GM21619 (cell line): ENCODE results near the gene HERC6.
A peak's percentile ranks its signal among the peaks of the same experiment; 100 is the strongest.
"Not testable (repeated sequence)": the region's sequence is repeated elsewhere in the genome, so short reads cannot be mapped to it uniquely, and the experiment has no call there.

Experiments
- ATAC-seq: cut with Tn5 transposase; IDR thresholded peaks from one replicate; pipeline ENCODE4 v1.9.1; 2021; ENCODE audit not compliant: unreplicated experiment

HERC6 gene

DNA sequence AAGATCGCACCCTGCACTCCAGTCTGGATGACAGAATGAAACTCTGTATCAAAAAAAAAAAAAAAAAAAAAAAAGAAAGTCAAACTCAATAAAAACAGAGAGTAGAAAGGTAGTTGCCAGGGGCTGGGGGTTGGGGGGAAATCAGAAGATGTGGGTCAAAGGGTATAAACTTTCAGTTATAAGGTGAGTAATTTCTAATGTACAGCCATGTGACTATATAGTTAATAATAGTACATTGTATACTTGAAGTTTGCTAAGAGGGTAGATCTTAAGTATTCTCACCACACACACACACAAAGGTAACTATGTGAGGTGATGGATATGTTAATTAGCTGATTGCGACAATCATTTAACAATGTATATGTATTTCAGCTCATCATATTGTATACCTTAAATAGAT, 11.5 kb downstream of the HERC6 start:
- no peak for ATAC-seq

DNA sequence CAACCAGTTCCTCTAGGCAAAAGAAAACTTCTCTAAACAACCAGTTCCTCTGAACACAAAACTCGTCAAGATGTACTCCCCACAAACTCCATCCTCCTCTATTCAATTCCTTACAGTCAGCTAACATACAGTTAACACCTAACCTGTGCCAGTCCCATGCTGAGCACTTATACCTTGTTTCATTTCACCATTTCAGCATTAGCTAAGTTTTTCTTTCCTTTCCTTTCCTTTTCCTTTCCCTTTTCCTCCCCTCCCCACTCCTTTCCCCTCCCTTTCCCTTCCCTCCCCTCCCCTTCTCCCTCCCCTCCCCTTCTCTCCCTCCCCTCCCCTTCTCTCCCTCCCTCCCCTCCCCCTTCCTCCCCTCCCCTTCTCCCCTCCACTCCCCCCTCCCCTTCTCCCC, 13.1 kb downstream of the HERC6 start:
- ATAC-seq, result no peak

DNA sequence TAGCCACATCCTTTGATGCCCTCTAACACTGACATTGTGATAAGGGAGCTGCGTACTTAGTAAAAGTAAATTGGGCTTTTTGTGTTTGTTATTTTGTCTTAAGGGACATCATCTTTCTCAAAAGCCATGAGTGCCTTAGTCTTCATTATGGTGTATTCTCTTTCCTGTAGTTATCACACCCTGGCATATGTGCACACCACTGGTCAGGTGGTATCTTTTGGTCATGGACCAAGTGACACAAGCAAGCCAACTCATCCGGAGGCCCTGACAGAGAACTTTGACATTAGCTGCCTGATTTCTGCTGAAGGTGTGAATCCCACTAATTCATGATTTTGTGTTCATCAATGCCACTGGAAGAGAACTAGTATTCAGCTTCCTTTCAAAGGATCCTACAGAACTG, 18.0 kb downstream of the HERC6 start:
- ATAC-seq, result no peak

DNA sequence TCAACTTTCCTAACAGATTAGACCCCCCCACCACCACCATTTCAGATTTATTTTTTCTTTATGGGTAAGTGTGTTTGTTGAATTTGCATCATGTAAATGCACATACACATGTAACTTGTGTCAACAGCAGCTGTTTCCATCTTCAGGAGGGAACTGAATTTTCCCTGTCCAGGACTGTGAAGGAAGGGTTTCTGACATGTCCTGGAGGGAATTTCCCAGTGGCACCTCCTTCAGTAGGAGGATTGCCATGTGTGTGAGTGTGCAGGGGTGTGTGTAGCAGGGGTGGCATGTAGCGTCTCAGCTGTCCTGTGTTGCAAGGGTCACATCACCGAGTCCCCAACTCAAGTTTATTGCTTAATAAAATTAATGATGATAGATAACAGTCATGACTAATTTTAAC, 19.7 kb downstream of the HERC6 start:
- no peak for ATAC-seq

DNA sequence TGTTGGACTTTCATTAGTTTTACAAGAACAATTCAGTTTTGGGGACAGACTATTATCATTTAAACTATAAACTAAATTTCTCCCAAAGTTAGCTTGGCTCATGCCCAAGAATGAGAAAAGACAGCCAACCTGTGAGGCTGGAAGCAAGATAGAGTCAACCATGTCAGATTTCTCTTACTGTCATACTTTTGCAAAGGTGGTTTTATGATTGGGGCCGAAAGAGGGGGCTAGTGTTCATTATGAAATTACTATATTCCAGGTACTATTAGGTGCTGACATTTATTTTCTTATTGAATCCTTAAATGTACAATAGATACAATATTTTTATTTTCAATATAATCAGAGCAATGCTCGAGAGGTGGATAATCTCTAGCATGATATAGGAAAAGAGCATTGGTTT, 30.6 kb downstream of the HERC6 start:
- ATAC-seq, result no peak

DNA sequence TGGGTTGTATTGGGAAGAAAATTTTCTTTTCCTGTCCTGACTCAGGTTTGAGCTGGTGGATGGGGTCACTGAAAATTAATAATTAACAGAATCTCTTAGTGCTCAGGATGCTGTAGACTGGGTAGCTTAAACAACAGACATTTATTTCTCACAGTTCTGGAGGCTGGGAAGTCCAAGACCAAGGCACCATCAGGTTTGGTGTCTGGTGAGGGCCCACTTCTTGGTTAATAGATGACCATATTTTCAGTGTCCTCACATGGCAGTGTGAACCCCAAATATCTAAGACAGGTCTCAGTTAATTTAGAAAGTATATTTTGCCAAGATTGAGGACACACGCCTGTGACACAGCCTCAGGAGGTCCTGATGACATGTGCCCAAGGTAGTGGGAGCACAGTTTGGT, 31.1 kb downstream of the HERC6 start:
- ATAC-seq, result no peak

DNA sequence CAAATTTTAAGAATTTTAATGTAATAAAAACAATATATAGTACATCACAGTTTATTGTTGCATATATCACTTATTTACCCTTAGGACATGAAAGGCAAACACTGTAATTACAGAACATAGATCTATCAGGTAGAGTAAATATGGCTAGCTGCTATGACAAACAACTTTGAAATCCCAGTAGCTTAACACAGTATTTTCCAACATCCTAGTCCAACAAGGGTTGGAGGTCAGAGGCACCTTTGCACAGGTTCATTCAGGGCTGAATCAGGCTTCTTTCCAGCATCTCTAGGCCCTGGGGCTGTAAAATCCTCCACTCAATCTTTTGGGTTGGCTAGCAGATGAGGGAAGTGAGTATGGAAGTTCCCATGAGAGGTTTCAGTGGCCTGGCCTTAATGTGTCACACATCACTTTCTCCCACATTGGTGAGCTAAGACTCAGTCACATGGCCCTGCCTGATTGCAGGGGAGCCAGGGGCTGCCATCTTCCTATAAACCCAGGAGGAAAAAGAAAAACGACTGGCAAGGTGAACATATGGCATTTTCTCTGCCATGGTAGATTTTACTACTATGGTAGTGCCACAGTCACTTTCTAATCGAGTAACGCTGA, 32.9 kb downstream of the HERC6 start:
- peak; percentile 58 for ATAC-seq

DNA sequence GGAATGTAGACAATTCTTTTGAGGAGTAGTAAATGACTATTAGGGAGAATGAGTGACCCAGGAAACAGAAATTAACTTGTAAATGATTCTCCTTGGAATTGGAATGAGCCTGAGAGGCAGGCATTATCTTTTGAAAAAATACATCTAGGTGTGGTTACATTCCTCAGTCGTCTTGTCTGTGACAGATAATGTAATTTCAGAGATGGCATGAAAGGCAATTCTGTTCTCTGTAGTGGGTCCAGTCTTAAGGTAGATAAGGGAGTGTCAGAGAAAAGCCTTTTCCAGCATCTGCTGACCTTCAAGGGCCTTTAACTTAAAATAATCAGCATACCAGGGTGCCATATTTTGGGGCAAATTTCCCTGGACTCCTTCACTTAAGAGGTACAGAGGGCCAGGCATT, 35.1 kb downstream of the HERC6 start:
- ATAC-seq, result no peak

DNA sequence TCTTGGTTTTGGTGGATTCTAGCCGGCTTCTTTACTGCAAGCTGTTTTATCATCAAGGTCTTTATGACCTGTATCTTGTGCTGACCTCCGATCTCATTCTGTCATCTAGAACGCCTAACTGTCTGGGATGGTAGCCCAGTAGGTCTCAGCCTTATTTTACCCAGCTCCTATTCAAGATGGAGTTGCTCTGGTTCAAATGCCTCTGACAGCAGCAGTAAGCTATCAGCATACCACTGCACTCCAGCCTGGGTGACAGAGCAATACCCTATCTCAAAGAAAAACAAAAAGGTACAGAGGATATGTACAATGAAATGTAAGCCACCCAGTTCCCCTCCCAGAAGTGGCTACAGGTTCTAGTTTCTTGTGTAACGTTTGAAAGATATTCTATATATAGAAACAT, 36.1 kb downstream of the HERC6 start:
- no peak for ATAC-seq

DNA sequence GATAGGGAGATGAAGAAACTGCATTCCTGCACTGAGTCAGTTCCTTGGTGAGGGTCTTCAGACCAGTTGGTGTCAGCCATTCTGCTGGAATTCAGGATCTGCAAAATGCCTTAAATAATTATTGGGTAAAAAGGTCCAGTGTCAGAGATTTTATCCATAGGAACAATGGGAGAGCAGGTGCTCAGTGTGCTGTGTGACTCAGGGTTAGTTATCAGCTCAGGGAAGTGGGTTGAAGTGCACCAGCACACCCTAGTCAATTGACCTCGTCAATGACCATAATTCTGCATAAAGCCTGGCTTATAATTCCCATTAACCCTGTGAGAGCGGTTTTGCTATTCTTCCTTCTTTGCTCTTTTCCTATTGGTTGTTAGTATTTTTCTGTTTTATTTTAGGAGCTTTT, 37.3 kb downstream of the HERC6 start:
- ATAC-seq, result no peak

DNA sequence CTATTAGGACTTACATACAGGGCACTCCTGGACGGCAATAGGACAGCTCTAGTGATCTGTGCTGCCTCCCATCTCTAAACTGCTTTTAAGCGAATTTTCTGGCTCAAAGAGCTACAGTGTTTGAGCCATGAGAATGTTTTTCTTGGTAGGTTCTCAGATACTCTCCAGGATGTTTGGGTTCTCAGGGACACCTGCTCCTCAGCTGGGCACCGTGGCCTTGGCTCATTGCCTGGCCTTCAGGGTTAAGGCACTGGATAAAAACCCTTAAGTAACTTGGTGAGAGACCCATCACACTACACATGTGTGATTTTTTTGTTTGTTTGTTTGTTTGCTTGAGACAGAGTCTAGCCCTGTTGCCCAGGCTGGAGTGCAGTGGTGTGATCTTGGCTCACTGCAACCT, 39.8 kb downstream of the HERC6 start:
- ATAC-seq, result no peak

DNA sequence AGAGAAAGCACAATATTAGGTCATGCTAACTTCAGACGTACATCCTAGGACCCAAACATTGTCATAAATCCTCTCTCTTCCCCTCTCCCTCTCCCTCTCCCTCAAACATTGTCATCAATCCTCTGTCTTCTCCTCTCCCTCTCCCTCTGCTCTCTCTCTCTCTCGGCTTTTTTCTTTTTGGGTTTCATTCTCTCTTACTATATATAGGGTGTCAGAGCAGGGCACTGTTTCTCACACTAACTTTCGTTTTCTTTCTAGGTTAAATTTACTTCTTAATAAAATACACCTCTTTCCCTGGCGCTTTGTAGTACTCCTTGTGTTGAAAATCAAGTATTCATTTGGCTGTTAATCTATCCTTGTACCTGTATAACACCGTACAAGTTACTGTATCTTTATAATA, 41.2 kb downstream of the HERC6 start:
- peak; percentile 67 for ATAC-seq

DNA sequence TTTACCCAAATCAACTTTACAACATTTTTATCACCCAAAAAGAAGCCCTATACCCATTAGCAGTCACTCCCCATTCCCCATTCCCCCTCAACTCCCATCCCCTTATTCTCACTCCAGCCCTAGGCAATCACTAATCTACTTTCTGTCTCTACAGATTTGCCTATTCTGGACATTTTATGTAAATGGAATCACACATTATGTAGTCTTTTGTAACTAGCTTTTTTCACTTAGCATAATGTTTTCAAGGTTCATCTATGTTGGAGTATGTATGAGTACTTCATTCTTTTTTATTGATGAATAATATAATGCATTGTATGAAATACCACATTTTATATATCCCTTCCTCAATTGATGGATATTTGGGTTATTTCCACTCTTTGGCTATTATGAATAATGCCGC, 42.2 kb downstream of the HERC6 start:
- no peak for ATAC-seq

DNA sequence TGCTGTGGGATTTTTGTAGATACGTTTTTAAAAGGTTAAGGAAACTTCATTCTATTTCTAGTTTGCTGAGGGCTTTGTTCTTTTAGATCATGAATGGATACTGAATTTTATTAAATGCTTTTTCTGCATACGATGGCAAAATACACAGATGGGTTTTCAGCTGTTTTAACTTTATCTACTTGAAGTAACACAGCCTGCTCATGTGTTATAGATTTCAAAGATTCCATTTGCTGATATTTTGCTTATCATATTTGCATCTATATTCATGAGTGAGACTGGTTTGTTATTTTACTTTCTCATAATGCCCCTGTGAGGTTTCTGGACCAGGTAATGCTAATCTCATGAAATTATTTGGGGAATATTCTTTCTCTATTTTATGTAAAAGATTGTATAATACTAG, 43.8 kb downstream of the HERC6 start:
- ATAC-seq, result no peak

DNA sequence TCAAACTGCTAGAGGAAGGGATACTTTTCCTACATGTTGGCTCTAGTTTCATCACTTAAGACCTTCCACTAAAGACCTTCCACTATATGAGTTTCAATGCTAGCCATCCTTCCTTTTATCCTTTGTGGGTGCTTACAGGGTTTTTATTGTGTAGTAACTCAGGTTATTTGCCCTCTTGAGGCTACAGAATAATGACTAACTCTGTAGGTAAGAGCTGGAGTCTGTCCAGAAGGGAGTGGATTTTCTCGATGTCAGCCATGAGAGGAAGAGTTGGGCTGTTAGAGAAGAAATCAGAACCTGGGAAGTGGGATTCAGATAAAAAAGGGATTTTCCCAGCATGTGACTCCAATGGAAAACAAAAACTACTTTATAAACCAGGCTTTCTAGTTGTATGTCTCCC, 50.7 kb downstream of the HERC6 start:
- ATAC-seq, result no peak

DNA sequence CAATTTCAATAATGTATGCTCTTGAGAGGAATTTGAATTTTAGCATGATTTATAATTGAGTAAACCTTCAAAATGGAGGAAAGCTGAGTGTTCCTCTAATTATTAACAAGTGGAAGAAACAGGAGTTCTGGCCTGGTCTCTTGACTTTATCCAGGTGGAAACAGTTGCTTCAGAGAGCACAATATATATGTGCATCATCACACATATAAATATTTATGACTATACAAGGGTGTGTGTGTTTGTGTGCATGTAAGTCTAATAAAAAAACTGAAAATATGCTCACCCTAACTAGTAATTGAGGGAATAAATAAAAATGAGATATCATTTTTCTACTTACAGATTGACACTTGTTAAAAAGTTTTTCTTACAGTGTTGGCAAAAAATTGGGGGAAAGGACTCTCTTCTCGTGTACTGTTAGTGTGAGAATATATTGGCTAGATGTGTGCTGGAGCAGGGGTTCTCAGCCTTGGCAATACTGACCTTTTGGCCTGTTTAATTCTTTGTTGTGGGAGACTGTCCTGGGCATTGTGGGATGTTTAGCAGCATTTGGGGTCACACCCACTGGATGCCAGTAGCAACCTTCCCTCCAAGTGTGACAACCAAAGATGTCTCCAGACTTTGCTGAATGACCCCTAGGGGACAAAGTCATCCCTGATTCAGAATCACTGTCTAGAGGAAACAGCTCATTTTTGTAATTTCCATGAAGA, 57.5 kb downstream of the HERC6 start:
- ATAC-seq, result no peak

DNA sequence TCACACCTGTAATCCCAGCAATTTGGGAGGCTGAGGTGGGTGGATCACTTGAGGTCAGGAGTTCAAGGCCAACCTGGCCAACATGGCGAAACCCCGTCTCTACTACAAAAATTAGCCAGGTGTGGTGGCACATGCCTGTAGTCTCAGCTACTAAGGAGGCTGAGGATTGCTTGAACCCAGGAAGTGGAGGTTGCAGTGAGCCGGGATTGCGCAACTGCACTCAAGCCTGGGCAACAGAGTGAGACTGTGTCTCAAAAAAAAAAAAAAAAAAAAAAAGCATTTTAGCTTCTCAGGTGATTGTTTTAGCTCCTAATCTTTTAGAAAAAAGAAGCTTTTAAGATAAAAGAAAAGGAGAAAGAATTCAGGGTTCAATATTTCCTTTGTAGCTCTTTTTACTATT, 59.2 kb downstream of the HERC6 start:
- not testable (repeated sequence) for ATAC-seq

DNA sequence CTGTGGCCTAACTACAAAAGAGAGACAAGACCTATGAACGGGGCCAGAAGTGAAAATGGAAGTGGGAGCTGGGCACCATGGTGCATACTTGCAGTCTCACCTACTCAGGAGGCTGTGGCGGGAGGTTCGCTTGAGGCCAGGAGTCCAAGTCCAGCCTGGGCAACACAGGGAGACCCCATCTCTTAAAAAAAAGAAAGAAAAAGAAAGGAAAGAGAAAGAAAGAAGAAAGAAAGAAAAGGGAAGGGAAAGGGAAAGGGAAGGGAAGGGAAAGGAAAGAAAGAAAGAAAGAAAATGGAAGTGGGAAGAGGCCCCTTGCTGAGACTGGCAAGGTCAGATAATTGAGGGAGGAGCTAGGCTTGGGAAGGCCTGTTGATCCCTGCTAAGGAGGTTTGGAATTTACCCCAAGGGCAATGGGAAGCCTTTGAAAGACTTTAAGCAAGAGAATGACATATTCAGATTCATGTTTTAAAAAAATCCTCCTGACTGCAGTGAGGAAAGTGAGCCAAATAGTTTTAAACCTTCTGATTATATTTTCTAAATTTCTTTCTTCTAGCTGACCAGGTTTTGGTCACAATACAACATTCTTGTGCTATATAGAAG, 60.6 kb downstream of the HERC6 start:
- no peak for ATAC-seq

DNA sequence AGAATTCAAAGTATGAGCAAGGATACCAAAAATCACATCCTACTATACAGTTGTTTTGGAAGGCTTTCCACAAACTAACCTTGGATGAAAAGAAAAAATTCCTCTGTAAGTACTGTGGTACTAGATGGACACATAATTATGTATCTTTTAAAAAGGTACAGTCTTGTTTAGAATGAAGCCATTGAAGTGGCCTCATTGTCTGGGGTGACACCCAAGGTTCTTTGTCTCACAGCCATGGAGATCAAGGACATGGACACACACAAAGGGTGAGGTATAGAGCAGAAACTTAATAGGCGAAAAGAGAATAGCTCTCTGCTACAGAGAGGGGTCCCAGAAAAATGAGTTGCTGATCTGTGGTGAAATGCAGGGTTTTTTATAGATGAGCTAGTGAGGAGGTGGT, 61.5 kb downstream of the HERC6 start:
- ATAC-seq, result no peak

DNA sequence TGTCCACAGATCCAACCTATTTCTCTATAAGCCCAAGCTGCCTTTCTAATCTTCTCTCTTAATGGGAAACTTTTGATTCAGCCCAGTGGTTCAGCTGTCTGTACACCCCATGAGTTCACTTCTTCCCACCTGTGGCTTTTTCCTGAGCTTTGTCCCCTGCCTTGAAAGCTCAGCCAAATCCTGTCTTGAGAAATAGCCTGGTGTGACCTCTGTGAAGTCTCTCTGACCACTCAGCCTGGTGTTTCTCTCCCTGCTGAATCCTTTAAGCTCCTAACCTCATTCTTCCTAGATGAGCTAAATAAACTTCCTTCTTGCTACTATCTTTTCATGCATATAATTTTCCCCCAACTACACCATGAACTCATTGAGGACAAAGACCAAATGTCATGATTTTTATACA, 63.0 kb downstream of the HERC6 start:
- no peak for ATAC-seq

DNA sequence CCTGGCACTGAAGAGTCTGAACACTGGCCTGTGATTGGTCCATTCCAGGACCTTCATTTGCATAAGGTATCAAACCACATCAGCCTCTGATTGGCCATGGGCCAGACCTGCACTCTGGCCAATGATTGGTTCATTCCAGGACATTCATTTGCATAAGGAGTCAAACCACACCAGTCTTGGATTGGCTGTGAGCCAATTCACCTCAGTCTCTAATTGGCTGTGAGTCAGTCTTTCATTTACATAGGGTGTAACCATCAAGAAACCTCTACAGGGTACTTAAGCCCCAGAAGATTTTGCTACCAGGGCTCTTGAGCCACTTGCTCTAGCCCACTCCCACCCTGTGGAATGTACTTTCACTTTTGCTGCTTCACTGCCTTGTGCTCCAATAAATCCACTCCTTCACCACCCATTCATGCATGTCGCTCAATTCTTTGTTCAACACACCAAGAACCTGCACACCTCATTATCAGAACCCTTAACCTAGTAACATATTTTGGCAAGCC, 64.1 kb downstream of the HERC6 start:
- no peak for ATAC-seq

DNA sequence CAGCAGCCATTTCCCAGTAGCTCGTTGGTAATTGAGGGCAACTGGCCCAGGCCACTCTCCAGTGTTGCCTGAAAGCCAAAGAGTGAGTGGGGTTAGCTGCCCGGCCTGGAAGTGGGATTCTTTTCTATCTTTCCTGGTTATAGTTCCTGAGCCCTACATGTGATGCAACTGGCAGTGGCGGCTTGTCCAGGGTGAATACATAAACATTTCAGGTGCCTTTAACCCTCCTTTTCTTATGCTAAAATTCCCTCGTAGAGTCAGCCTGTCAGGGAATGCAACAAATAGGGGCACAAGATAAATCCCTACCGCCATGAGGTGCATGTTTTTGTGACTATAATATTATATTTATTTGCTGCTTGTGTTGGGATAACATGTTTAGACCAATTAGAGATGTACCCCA, 64.8 kb downstream of the HERC6 start:
- ATAC-seq, result no peak

DNA sequence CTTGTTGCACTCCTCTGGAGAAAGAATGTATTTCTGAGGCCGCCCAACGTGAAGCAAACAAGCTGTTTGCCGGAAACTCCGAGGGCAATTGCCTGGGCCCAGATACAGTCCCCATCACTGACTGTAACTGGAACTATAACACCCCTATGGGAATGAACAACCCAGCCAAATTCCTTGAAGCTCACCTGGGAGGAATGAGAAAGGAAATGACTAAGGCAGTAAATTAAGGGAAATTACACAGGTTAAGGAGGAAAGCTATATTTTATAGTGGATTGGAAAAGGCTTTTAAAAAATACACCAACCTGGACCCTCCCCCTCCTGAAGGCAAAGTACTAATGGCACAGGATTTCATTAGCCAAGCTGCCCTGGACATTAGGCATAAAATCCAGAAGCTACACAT, 66.6 kb downstream of the HERC6 start:
- ATAC-seq, result no peak
